Type B pancreatic cell (in vitro differentiated cells): ENCODE results near the gene MAPK14. TPM values are rescaled to one million over a fixed set of nuclear protein-coding genes. Genes with fewer than 3 reads are reported as not detected.

ENCODE experiments used
- DNase-seq: peaks from one replicate; pipeline ENCODE4 v3.0.0; 2021; ENCODE audit warnings: mixed read lengths; ENCODE audit not compliant: unreplicated experiment; ENCODE audit errors: extremely low spot score
- H3K27ac Mint-ChIP-seq: 2 replicates; pipeline ENCODE4 v1.8.0; 2021; ENCODE audit warnings: mild to moderate bottlenecking, mixed read lengths
- H3K27me3 Mint-ChIP-seq: 2 replicates; pipeline ENCODE4 v1.8.0; 2021; ENCODE audit warnings: mixed read lengths
- H3K36me3 Mint-ChIP-seq: 2 replicates; pipeline ENCODE4 v1.8.0; 2021; ENCODE audit warnings: mixed read lengths
- H3K4me1 Mint-ChIP-seq: one replicate; pipeline ENCODE4 v1.8.0; 2021; ENCODE audit warnings: mixed read lengths; ENCODE audit not compliant: unreplicated experiment
- H3K4me3 Mint-ChIP-seq: 2 replicates; pipeline ENCODE4 v1.8.0; 2021; ENCODE audit warnings: mild to moderate bottlenecking, mixed read lengths
- H3K9me3 Mint-ChIP-seq: 2 replicates; pipeline ENCODE4 v1.8.0; 2021; ENCODE audit warnings: mixed read lengths
- total RNA-seq: library from RNA; stranded (reverse); gene quantifications from 2 replicates; pipeline ENCODE4 v1.2.1, GENCODE V29; 2021; ENCODE audit warnings: low replicate concordance
- TF ChIP-seq, protein P1 (sequence below): fragments of 200-600 bp; sonication (generic); conservative IDR thresholded peaks from 2 replicates; pipeline ENCODE4 v1.5.0; 2021; ENCODE audit warnings: antibody characterized with exemption, mild to moderate bottlenecking

Gene MAPK14
- total RNA-seq, 1 donor from 2014 or later, result 40.1 TPM

DNA sequence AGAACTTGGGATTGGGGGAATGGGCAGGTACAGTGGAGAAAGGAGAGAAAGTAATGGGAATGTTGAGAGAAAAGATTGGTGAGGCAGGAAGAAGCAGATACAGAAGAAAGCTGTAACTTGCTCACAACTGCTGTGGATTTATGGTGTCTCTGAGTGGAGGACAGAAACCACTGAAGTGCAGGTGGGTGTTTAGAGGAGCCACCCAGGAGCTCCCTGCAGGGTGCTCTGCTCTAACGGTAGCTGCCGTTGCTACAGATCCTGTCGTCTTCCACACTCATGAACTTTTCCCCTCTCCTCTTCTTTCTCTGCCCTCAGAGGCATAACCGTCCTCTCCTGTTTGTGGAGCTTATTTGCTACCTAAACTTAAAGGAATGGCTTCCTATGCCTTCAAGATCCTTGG, 75.2 kb downstream of the MAPK14 start:
- no peak overlapping the region for H3K27ac Mint-ChIP-seq
- H3K9me3 Mint-ChIP-seq, result no peaks in the 10 kb centered on the region
- H3K36me3 Mint-ChIP-seq, result peaks cover 17% of the 10 kb centered on the region
- H3K27me3 Mint-ChIP-seq, result no peaks in the 10 kb centered on the region
- H3K4me1 Mint-ChIP-seq, result peaks cover 18% of the 10 kb centered on the region
- DNase-seq, result no peak
- H3K4me3 Mint-ChIP-seq, result no peak overlapping the region
- TF ChIP-seq, protein P1, sequence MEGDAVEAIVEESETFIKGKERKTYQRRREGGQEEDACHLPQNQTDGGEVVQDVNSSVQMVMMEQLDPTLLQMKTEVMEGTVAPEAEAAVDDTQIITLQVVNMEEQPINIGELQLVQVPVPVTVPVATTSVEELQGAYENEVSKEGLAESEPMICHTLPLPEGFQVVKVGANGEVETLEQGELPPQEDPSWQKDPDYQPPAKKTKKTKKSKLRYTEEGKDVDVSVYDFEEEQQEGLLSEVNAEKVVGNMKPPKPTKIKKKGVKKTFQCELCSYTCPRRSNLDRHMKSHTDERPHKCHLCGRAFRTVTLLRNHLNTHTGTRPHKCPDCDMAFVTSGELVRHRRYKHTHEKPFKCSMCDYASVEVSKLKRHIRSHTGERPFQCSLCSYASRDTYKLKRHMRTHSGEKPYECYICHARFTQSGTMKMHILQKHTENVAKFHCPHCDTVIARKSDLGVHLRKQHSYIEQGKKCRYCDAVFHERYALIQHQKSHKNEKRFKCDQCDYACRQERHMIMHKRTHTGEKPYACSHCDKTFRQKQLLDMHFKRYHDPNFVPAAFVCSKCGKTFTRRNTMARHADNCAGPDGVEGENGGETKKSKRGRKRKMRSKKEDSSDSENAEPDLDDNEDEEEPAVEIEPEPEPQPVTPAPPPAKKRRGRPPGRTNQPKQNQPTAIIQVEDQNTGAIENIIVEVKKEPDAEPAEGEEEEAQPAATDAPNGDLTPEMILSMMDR, result no peak

DNA sequence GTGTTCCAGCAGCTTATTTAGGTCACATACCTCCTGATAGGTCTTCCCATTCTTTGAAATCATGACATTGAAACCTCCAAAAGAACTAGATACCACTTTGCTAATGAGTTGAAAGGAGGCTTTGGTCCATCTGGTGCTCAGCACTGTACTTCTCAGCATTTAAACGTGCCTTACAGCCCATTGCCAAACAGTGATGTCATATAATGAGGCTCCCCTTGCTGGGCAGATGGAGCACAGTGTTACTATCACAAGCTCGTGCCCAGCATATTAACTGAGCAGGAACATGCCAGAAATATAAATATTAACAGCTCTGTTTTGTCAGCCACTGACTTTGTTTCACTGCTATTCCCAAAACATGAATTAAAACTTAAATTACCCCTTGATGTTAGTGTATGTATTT, 77.2 kb downstream of the MAPK14 start:
- Mint-ChIP-seq H3K9me3 (no peaks in the 10 kb centered on the region), H3K27me3 (no peaks in the 10 kb centered on the region), H3K4me3 (no peak overlapping the region), H3K27ac (no peak overlapping the region), H3K4me1 (peaks cover 5% of the 10 kb centered on the region), H3K36me3 (peaks cover 33% of the 10 kb centered on the region)
- DNase-seq, result no peak
- TF ChIP-seq, protein P1, result no peak

DNA sequence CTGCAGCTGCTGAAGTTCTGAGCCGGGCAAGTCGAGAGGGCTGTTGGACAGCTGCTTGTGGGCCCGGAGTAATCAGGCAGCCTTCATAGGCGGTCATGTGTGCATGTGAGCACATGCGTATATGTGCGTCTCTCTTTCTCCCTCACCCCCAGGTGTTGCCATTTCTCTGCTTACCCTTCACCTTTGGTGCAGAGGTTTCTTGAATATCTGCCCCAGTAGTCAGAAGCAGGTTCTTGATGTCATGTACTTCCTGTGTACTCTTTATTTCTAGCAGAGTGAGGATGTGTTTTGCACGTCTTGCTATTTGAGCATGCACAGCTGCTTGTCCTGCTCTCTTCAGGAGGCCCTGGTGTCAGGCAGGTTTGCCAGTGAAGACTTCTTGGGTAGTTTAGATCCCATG, 81.5 kb downstream of the MAPK14 start:
- DNase-seq, result no peak
- Mint-ChIP-seq H3K9me3 (no peaks in the 10 kb centered on the region), H3K4me3 (no peak overlapping the region), H3K27ac (no peak overlapping the region), H3K36me3 (peaks cover 29% of the 10 kb centered on the region), H3K27me3 (no peaks in the 10 kb centered on the region), H3K4me1 (peaks cover 12% of the 10 kb centered on the region)
- TF ChIP-seq, protein P1, result no peak

DNA sequence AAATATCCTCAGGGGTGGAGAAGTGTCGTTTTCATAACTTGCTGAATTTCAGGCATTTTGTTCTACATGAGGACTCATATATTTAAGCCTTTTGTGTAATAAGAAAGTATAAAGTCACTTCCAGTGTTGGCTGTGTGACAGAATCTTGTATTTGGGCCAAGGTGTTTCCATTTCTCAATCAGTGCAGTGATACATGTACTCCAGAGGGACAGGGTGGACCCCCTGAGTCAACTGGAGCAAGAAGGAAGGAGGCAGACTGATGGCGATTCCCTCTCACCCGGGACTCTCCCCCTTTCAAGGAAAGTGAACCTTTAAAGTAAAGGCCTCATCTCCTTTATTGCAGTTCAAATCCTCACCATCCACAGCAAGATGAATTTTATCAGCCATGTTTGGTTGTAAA, 82.4 kb downstream of the MAPK14 start:
- H3K27ac Mint-ChIP-seq, result no peak overlapping the region
- peaks cover 26% of the 10 kb centered on the region for H3K36me3 Mint-ChIP-seq
- H3K9me3 Mint-ChIP-seq, result no peaks in the 10 kb centered on the region
- H3K4me3 Mint-ChIP-seq, result no peak overlapping the region
- DNase-seq, result no peak
- peaks cover 18% of the 10 kb centered on the region for H3K4me1 Mint-ChIP-seq
- no peaks in the 10 kb centered on the region for H3K27me3 Mint-ChIP-seq
- TF ChIP-seq, protein P1, result no peak

DNA sequence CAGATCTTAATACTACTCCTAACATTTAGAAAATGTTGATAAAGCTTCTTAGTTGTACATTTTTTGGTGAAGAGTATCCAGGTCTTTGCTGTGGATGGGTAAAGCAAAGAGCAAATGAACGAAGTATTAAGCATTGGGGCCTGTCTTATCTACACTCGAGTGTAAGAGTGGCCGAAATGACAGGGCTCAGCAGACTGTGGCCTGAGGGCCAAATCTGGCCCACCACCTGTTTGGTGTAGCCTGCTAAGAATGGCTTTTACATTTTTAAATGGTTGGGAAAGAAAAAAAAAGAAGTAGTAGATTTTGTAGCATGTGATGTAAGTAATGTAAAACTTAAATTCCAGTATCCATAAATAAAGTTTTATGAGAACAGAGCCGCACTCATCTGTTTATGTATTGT, 83.3 kb downstream of the MAPK14 start:
- no peak overlapping the region for H3K4me3 Mint-ChIP-seq
- TF ChIP-seq, protein P1, result no peak
- no peak for DNase-seq
- peak overlapping the region; percentile 31 for H3K27ac Mint-ChIP-seq
- no peaks in the 10 kb centered on the region for H3K27me3 Mint-ChIP-seq
- H3K4me1 Mint-ChIP-seq, result peaks cover 19% of the 10 kb centered on the region
- peaks cover 26% of the 10 kb centered on the region for H3K36me3 Mint-ChIP-seq
- no peaks in the 10 kb centered on the region for H3K9me3 Mint-ChIP-seq

DNA sequence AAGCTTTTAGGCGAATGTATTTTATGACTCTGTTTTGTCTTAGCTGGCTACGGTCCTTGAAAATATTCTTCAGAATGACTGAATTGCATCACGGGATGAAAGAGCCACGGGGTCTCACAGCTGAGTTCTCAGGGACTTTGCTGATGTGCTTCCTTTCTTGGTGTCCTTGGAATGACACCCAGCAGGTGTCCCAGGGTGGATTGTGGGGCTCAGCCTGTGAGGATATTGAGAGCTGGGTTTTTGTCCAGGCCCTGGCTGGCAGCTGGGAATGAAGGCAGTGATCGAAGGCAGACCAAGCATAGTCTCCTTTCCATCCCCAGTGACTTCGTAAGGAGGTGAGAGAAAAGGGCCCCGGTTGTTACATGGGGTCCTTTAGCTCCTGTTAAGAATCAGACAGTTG, 83.9 kb downstream of the MAPK14 start:
- Mint-ChIP-seq H3K27me3 (no peaks in the 10 kb centered on the region), H3K4me3 (no peak overlapping the region), H3K4me1 (peaks cover 19% of the 10 kb centered on the region), H3K9me3 (no peaks in the 10 kb centered on the region), H3K27ac (no peak overlapping the region), H3K36me3 (peaks cover 30% of the 10 kb centered on the region)
- no peak for DNase-seq
- TF ChIP-seq, protein P1, result no peak
